ENCODE data around the gene ANKRD34A. TPM values are rescaled to one million over a fixed set of nuclear protein-coding genes. Genes with fewer than 3 reads are reported as not detected.
"Not testable (repeated sequence)": the region's sequence is repeated elsewhere in the genome, so short reads cannot be mapped to it uniquely, and the experiment has no call there.

Gene ANKRD34A
- total RNA-seq, 1 donor: 0.99 TPM

- no peak for DNase-seq (ENCODE audit: low read depth)
- no peak for TF ChIP-seq CTCF (IDR thresholded peaks at IDR 0.05; ENCODE audit: insufficient read depth, low read length)
Measured at GRCh38 chr1:145927916-145928643, 36.3 kb downstream of the ANKRD34A start.

GRCh38 chr1:145927063-145927886 lies 37.1 kb downstream of the ANKRD34A start, which contains the start of gene RBM8A:
Gene RBM8A (minus strand): TSS chr1:145927484. CDS start chr1:145927426, 58 bp downstream.
- peak; percentile 99 for DNase-seq (ENCODE audit: low read depth)
- peak within 1 kb of the TSS; percentile 93 for H3K4me3 ChIP-seq (ENCODE audit: low read depth, low read length)
- TF ChIP-seq CTCF (IDR thresholded peaks at IDR 0.05; ENCODE audit: insufficient read depth, low read length): peak; percentile 72

More at GRCh38 chr1:145927916-145928643, 36.3 kb downstream of the ANKRD34A start:
- H3K4me3 ChIP-seq (ENCODE audit: low read depth, low read length): peak overlapping the region; percentile 93

GRCh38 chr1:145926686-145927062 lies 37.7 kb downstream of the ANKRD34A start:
- DNase-seq (ENCODE audit: low read depth): no peak
- peak overlapping the region; percentile 93 for H3K4me3 ChIP-seq (ENCODE audit: low read depth, low read length)
- TF ChIP-seq CTCF (IDR thresholded peaks at IDR 0.05; ENCODE audit: insufficient read depth, low read length): no peak

GRCh38 chr1:145922266-145922665 lies 42.1 kb downstream of the ANKRD34A start:
- peak; percentile 54 for DNase-seq (ENCODE audit: low read depth)
- H3K4me3 ChIP-seq (ENCODE audit: low read depth, low read length): no peak overlapping the region
- no peak for TF ChIP-seq CTCF (IDR thresholded peaks at IDR 0.05; ENCODE audit: insufficient read depth, low read length)

GRCh38 chr1:145920297-145920696 lies 44.1 kb downstream of the ANKRD34A start:
- DNase-seq (ENCODE audit: low read depth); H3K4me3 ChIP-seq (ENCODE audit: low read depth, low read length): not testable (repeated sequence)

- DNase-seq (ENCODE audit: low read depth): peak; percentile 39
- no peak for TF ChIP-seq CTCF (IDR thresholded peaks at IDR 0.05; ENCODE audit: insufficient read depth, low read length)
- H3K4me3 ChIP-seq (ENCODE audit: low read depth, low read length): peak overlapping the region; percentile 97
Measured at GRCh38 chr1:145918992-145919939, 45.1 kb downstream of the ANKRD34A start.

All from fibroblast of the aortic adventitia (primary cell).